ENCODE results near the gene ZRANB3. TPM values are rescaled to one million over a fixed set of nuclear protein-coding genes. Genes with fewer than 3 reads are reported as not detected.

Gene ZRANB3
- total RNA-seq, 1 donor, result 9.3 TPM

DNA sequence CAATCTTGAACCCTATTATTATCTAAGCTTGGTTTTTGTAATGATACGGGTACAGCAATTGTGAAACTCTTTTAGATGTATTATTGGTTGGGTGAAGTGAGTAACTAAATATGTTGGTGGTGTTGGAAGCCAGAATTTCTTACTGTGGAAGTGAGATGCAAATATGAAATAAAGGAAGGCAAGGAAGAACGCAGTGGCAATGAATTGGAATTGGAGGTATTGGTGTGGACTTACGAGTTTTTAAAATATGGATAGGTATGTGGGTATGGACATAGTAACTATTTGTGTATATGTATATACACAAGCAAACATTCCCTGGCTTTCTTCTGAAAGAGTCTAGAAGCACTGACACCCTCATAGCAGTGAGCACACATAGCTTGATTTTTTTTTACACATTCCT lies 373.2 kb downstream of the ZRANB3 start:
- DNase-seq (ENCODE audit: low read depth), result no peak
- H3K4me3 ChIP-seq (ENCODE audit: low read depth, low read length), result no peak overlapping the region
- TF ChIP-seq, protein P1, sequence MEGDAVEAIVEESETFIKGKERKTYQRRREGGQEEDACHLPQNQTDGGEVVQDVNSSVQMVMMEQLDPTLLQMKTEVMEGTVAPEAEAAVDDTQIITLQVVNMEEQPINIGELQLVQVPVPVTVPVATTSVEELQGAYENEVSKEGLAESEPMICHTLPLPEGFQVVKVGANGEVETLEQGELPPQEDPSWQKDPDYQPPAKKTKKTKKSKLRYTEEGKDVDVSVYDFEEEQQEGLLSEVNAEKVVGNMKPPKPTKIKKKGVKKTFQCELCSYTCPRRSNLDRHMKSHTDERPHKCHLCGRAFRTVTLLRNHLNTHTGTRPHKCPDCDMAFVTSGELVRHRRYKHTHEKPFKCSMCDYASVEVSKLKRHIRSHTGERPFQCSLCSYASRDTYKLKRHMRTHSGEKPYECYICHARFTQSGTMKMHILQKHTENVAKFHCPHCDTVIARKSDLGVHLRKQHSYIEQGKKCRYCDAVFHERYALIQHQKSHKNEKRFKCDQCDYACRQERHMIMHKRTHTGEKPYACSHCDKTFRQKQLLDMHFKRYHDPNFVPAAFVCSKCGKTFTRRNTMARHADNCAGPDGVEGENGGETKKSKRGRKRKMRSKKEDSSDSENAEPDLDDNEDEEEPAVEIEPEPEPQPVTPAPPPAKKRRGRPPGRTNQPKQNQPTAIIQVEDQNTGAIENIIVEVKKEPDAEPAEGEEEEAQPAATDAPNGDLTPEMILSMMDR (IDR thresholded peaks at IDR 0.05; ENCODE audit: insufficient read depth, low read length), result no peak

GRCh38 chr2:135154962-135155361 lies 376.1 kb downstream of the ZRANB3 start:
- DNase-seq (ENCODE audit: low read depth), result no peak
- H3K4me3 ChIP-seq (ENCODE audit: low read depth, low read length), result no peak overlapping the region
- TF ChIP-seq, protein P1 (IDR thresholded peaks at IDR 0.05; ENCODE audit: insufficient read depth, low read length), result no peak

GRCh38 chr2:135152361-135152760 lies 378.7 kb downstream of the ZRANB3 start:
- DNase-seq (ENCODE audit: low read depth), result no peak
- TF ChIP-seq, protein P1 (IDR thresholded peaks at IDR 0.05; ENCODE audit: insufficient read depth, low read length), result no peak
- no peak overlapping the region for H3K4me3 ChIP-seq (ENCODE audit: low read depth, low read length)

- H3K4me3 ChIP-seq (ENCODE audit: low read depth, low read length), result no peak overlapping the region
- TF ChIP-seq, protein P1 (IDR thresholded peaks at IDR 0.05; ENCODE audit: insufficient read depth, low read length), result no peak
- no peak for DNase-seq (ENCODE audit: low read depth)
These were observed 379.4 kb downstream of the ZRANB3 start for GRCh38 chr2:135151615-135152014.

DNA sequence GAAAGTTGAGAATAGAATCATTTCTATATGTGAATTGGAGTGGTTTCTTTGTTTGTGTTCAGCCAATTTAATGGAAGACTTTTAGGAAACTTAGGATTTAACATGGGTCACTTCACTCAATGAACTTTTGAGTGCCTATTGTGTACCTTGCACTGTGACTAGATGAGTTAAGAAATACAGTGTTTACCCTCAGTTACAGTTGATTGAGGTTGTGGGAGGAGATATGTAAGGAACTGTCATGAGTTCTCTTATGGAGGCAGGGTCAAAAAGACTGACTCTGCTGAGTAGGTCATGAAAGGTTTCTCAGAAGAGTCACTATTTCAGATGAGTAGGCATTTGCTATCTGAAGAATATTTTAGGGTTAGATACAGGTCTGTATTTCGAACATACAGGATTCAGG lies 380.3 kb downstream of the ZRANB3 start:
- TF ChIP-seq, protein P1 (IDR thresholded peaks at IDR 0.05; ENCODE audit: insufficient read depth, low read length), result no peak
- no peak overlapping the region for H3K4me3 ChIP-seq (ENCODE audit: low read depth, low read length)
- no peak for DNase-seq (ENCODE audit: low read depth)

DNA sequence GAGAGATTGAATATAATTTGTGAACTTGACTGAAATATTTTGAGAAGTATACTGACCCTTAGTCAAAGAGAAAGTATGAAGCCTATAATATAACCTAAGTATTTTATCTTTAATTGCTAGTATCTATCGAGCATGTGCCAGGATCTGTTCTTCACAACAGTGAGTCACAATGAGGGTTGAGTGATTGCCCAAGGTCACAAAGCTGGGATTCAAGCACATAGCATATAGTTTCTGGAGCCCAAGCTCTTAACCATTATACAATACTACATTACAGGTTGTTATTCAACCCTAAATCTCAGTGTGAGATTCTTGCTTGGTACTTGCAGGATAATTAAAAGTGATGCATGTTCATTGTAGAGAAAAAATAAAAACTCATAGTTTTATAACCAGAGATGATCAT lies 381.8 kb downstream of the ZRANB3 start:
- no peak overlapping the region for H3K4me3 ChIP-seq (ENCODE audit: low read depth, low read length)
- TF ChIP-seq, protein P1 (IDR thresholded peaks at IDR 0.05; ENCODE audit: insufficient read depth, low read length), result no peak
- DNase-seq (ENCODE audit: low read depth), result peak; percentile 50

DNA sequence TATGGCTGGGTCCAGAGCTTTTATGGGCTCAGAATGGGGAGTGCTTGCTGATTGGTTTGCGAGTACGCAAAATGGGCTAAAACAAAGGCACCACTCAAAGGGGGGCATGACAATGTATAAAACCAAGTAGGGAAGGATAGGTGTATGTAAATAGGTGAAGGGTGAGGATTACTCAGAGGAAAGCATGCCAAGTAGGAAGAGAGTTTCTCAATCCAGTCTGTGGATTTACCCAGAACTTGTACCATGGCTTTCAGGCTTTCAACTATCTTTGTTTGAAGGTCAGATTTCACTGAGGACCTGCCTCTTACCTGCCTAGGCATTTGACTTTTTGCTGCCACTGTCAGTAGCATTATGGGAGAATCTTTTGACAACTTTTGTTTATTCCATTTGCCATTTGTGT lies 386.7 kb downstream of the ZRANB3 start:
- no peak for DNase-seq (ENCODE audit: low read depth)
- H3K4me3 ChIP-seq (ENCODE audit: low read depth, low read length), result no peak overlapping the region
- TF ChIP-seq, protein P1 (IDR thresholded peaks at IDR 0.05; ENCODE audit: insufficient read depth, low read length), result no peak
